HepG2 (cell line): ENCODE results near the gene AGT. TPM values are rescaled to one million over a fixed set of nuclear protein-coding genes. Genes with fewer than 3 reads are reported as not detected.

Experiments
- BRCA1 ChIP-seq: sonication (generic); formaldehyde crosslinking; IDR thresholded peaks from 2 replicates; pipeline ENCODE4 v1.4.0; 2020; ENCODE audit warnings: missing genetic modification reagents
- ERF ChIP-seq: IDR thresholded peaks from 2 replicates; pipeline ENCODE4 v1.6.1; 2018; ENCODE audit warnings: missing biosample characterization, missing genetic modification reagents
- ISL2 ChIP-seq: sonication (generic); formaldehyde crosslinking; IDR thresholded peaks from 2 replicates; pipeline ENCODE4 v1.5.0; 2020; ENCODE audit warnings: missing genetic modification reagents
- JUNB ChIP-seq: sonication (generic); formaldehyde crosslinking; IDR thresholded peaks from 2 replicates; pipeline ENCODE4 v1.8.0; 2022; ENCODE audit warnings: missing genetic modification reagents, mild to moderate bottlenecking, borderline replicate concordance
- KAT7 ChIP-seq: IDR thresholded peaks from 2 replicates; pipeline ENCODE4 v1.6.1; 2018; ENCODE audit warnings: borderline replicate concordance, missing compliant biosample characterization
- NFRKB ChIP-seq: fragments of 450-650 bp; IDR thresholded peaks from 2 replicates; pipeline ENCODE4 v1.6.1; 2017
- PHF8 ChIP-seq: sonication (generic); formaldehyde crosslinking; IDR thresholded peaks from 2 replicates; pipeline ENCODE4 v1.5.0; 2020; ENCODE audit warnings: missing genetic modification reagents
- POLR2A ChIP-seq, 2 experiments: IDR thresholded peaks; 2 replicates each; pipeline ENCODE4 v1.6.1; 2011; ENCODE audit warnings: low read depth in 2 of 2, low read length in 2 of 2, mild to moderate bottlenecking in 1 of 2, moderate library complexity in 1 of 2; ENCODE audit not compliant: insufficient read depth in 1 of 2
- SNAPC5 ChIP-seq: sonication (generic); formaldehyde crosslinking; IDR thresholded peaks from 2 replicates; pipeline ENCODE4 v1.8.1; 2023; ENCODE audit warnings: mild to moderate bottlenecking, missing genetic modification reagents, borderline replicate concordance
- TFDP2 ChIP-seq: sonication (generic); formaldehyde crosslinking; IDR thresholded peaks from 2 replicates; pipeline ENCODE4 v1.4.0; 2020; ENCODE audit warnings: missing genetic modification reagents
- ZBTB7A ChIP-seq: sonication (generic); formaldehyde crosslinking; IDR thresholded peaks from 2 replicates; pipeline ENCODE4 v1.8.0; 2022; ENCODE audit warnings: mild to moderate bottlenecking, missing genetic modification reagents
- ZNF460 ChIP-seq: sonication (generic); formaldehyde crosslinking; IDR thresholded peaks from 2 replicates; pipeline ENCODE4 v1.5.1; 2020; ENCODE audit warnings: missing genetic modification reagents, mild to moderate bottlenecking, borderline replicate concordance
- ZNF501 ChIP-seq: sonication (generic); formaldehyde crosslinking; IDR thresholded peaks from 2 replicates; pipeline ENCODE4 v1.5.1; 2020; ENCODE audit warnings: mild to moderate bottlenecking, moderate library complexity, missing genetic modification reagents
- ZNF839 ChIP-seq: sonication (generic); formaldehyde crosslinking; IDR thresholded peaks from 2 replicates; pipeline ENCODE4 v1.4.0; 2020; ENCODE audit warnings: missing genetic modification reagents, mild to moderate bottlenecking, borderline replicate concordance
- polyA plus RNA-seq, 8 experiments: library from polyadenylated mRNA; depleted of rRNA in 3 of 8; stranded (reverse) in 7 of 8; unstranded in 1 of 8; fragments of >200 nt; fragmentation: Illumina TruSeq in 4 of 8; extraction: Trizol in 4 of 8; gene quantifications; 2 replicates each; pipeline versions ENCODE4 v1.2.1 to v1.2.3, GENCODE V29; 2011 to 2016; ENCODE audit warnings: low read depth in 4 of 8, missing spikeins in 1 of 8, mixed read lengths in 1 of 8; ENCODE audit not compliant: insufficient read depth in 1 of 8
- total RNA-seq, 5 experiments: library from RNA; depleted of rRNA; stranded (reverse); fragments of >200 nt; fragmentation: Illumina TruSeq; extraction: Trizol; gene quantifications; 2 replicates each; pipeline ENCODE4 v1.2.3, GENCODE V29; 2016; ENCODE audit warnings: low read depth in 1 of 5
- TF ChIP-seq, protein P1 (sequence below): sonication (generic); formaldehyde crosslinking; IDR thresholded peaks from 2 replicates; pipeline ENCODE4 v1.5.0; 2020; ENCODE audit warnings: mild to moderate bottlenecking, missing genetic modification reagents, moderate library complexity
- TF ChIP-seq, protein P2 (sequence below): sonication (generic); formaldehyde crosslinking; IDR thresholded peaks from 2 replicates; pipeline ENCODE4 v1.5.0; 2020; ENCODE audit warnings: missing genetic modification reagents
- TF ChIP-seq, protein P3 (sequence below): sonication (generic); IDR thresholded peaks from 2 replicates; pipeline ENCODE4 v1.6.1; 2016; ENCODE audit warnings: low read depth, borderline replicate concordance
- TF ChIP-seq, protein P4 (sequence below): sonication (generic); formaldehyde crosslinking; IDR thresholded peaks from 2 replicates; pipeline ENCODE4 v1.5.0; 2020; ENCODE audit warnings: mild to moderate bottlenecking, missing genetic modification reagents
- TF ChIP-seq, protein P5 (sequence below): sonication (generic); formaldehyde crosslinking; IDR thresholded peaks from 2 replicates; pipeline ENCODE4 v1.5.0; 2020; ENCODE audit warnings: mild to moderate bottlenecking, missing genetic modification reagents

Gene AGT
- total and polyA plus RNA-seq, 2 of the 13 experiments (the other 11 are each of a cell fraction or from before 2014, with no cell fraction given), result 892 to 2,071 TPM

DNA sequence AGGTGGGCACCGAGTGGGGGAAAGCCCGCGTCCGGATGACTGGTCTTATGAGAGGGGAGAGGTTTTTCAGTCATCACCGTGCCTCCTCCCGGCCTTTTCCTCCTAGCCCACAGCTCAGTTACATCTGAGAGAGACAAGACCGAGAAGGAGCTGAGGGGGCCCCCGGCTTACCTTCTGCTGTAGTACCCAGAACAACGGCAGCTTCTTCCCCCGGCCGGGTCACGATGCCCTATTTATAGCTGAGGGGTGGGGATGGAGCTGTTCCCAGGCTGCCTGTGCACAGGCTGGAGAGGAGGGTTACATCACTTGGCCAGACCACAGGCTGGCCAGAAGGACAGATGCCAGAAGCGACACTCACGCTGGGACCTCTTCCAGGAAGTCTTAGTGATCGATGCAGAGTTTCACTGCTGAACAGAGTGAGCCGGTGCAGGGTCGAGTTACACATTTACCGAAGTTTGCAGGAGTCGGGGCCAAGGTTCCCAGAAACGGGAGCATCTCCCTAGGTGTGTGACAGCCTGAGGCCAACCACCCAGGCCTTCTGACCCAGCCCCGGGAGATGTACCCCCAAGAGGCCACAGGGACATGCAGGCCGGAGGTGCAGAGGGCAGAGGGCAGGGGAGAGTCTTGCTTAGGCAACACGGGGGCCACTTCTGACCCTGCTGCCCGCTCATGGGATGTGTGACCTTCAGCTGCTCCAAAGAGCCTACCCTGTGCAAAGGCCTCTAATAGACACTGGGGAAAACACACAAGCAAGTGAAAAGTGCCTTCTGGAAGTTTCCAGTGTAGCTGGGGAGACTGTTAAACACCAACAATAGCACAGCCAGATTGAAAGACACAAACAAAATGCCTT lies at the start of gene AGT (continued):
- TF ChIP-seq, protein P1, sequence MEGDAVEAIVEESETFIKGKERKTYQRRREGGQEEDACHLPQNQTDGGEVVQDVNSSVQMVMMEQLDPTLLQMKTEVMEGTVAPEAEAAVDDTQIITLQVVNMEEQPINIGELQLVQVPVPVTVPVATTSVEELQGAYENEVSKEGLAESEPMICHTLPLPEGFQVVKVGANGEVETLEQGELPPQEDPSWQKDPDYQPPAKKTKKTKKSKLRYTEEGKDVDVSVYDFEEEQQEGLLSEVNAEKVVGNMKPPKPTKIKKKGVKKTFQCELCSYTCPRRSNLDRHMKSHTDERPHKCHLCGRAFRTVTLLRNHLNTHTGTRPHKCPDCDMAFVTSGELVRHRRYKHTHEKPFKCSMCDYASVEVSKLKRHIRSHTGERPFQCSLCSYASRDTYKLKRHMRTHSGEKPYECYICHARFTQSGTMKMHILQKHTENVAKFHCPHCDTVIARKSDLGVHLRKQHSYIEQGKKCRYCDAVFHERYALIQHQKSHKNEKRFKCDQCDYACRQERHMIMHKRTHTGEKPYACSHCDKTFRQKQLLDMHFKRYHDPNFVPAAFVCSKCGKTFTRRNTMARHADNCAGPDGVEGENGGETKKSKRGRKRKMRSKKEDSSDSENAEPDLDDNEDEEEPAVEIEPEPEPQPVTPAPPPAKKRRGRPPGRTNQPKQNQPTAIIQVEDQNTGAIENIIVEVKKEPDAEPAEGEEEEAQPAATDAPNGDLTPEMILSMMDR (CRISPR knock-in tag), result peak; percentile 37
- TF ChIP-seq NFRKB, result no peak
- TF ChIP-seq ZBTB7A (CRISPR knock-in tag), result peak; percentile 89; the same call in 1 of the 2 replicates
- peak; percentile 41; the same call in 1 of the 2 replicates for TF ChIP-seq KAT7 (CRISPR knock-in tag)
- TF ChIP-seq, protein P2, sequence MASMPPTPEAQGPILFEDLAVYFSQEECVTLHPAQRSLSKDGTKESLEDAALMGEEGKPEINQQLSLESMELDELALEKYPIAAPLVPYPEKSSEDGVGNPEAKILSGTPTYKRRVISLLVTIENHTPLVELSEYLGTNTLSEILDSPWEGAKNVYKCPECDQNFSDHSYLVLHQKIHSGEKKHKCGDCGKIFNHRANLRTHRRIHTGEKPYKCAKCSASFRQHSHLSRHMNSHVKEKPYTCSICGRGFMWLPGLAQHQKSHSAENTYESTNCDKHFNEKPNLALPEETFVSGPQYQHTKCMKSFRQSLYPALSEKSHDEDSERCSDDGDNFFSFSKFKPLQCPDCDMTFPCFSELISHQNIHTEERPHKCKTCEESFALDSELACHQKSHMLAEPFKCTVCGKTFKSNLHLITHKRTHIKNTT, result no peak
- TF ChIP-seq ZNF501 (CRISPR knock-in tag), result peak; percentile 49; the same call in 1 of the 2 replicates
- TF ChIP-seq ZNF460, result peak; percentile 64; the same call in 1 of the 2 replicates
- TF ChIP-seq BRCA1, result peak; percentile 71; the same call in 1 of the 2 replicates
- TF ChIP-seq, protein P3, sequence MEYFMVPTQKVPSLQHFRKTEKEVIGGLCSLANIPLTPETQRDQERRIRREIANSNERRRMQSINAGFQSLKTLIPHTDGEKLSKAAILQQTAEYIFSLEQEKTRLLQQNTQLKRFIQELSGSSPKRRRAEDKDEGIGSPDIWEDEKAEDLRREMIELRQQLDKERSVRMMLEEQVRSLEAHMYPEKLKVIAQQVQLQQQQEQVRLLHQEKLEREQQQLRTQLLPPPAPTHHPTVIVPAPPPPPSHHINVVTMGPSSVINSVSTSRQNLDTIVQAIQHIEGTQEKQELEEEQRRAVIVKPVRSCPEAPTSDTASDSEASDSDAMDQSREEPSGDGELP, result peak; percentile 80
- TF ChIP-seq, protein P4, sequence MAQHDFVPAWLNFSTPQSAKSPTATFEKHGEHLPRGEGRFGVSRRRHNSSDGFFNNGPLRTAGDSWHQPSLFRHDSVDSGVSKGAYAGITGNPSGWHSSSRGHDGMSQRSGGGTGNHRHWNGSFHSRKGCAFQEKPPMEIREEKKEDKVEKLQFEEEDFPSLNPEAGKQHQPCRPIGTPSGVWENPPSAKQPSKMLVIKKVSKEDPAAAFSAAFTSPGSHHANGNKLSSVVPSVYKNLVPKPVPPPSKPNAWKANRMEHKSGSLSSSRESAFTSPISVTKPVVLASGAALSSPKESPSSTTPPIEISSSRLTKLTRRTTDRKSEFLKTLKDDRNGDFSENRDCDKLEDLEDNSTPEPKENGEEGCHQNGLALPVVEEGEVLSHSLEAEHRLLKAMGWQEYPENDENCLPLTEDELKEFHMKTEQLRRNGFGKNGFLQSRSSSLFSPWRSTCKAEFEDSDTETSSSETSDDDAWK (CRISPR knock-in tag), result no peak
- peak; percentile 92 for TF ChIP-seq ISL2 (CRISPR knock-in tag)
- TF ChIP-seq, protein P5, sequence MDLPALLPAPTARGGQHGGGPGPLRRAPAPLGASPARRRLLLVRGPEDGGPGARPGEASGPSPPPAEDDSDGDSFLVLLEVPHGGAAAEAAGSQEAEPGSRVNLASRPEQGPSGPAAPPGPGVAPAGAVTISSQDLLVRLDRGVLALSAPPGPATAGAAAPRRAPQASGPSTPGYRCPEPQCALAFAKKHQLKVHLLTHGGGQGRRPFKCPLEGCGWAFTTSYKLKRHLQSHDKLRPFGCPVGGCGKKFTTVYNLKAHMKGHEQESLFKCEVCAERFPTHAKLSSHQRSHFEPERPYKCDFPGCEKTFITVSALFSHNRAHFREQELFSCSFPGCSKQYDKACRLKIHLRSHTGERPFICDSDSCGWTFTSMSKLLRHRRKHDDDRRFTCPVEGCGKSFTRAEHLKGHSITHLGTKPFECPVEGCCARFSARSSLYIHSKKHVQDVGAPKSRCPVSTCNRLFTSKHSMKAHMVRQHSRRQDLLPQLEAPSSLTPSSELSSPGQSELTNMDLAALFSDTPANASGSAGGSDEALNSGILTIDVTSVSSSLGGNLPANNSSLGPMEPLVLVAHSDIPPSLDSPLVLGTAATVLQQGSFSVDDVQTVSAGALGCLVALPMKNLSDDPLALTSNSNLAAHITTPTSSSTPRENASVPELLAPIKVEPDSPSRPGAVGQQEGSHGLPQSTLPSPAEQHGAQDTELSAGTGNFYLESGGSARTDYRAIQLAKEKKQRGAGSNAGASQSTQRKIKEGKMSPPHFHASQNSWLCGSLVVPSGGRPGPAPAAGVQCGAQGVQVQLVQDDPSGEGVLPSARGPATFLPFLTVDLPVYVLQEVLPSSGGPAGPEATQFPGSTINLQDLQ (CRISPR knock-in tag), result no peak; the same call in 1 of the 2 replicates
- TF ChIP-seq SNAPC5 (CRISPR knock-in tag), result no peak
- TF ChIP-seq POLR2A (IDR thresholded peaks at IDR 0.05; ENCODE audit: insufficient read depth in 1 of 2, low read depth in 2 of 2, low read length in 2 of 2), result peak in 1 of 2 experiments; percentile 95; a peak in 2 of 4 replicates
- peak; percentile 64; the same call in 1 of the 2 replicates for TF ChIP-seq TFDP2 (CRISPR knock-in tag)
- peak; percentile 65; the same call in 1 of the 2 replicates for TF ChIP-seq JUNB (CRISPR knock-in tag)
- peak; percentile 45; the same call in 1 of the 2 replicates for TF ChIP-seq PHF8
- 0 out of 2 replicates have a peak, but pooled peaks have one; percentile 13 for TF ChIP-seq ZNF839
- peak; percentile 91 for TF ChIP-seq ERF (CRISPR knock-in tag)
